SK-MEL-5 (cell line): ENCODE data around the gene ZFR2. TPM values are rescaled to one million over a fixed set of nuclear protein-coding genes. Genes with fewer than 3 reads are reported as not detected.
"Not testable (repeated sequence)": the region's sequence is repeated elsewhere in the genome, so short reads cannot be mapped to it uniquely, and the experiment has no call there.

ENCODE experiments used
- DNase-seq: peaks from one replicate; pipeline ENCODE4 v3.0.0-alpha.2; 2016; ENCODE audit warnings: low read depth, low spot score
- in situ Hi-C: cut with HindIII; loops from 2 replicates; pipeline ENCODE4 v1.10.0; 2016; ENCODE audit warnings: low sequenced_read_pairs, high pct_unique_total_duplicates, low pct_unique_long_range_greater_than_20kb
- polyA plus RNA-seq, 2 experiments: library from polyadenylated mRNA; depleted of rRNA; stranded (reverse); fragments of >200 nt; gene quantifications; 2 replicates each; pipeline ENCODE4 v1.2.3, GENCODE V29; 2015
- total RNA-seq: library from RNA; depleted of rRNA; stranded (reverse); fragments of >200 nt; shearing (Covaris generic); gene quantifications from 2 replicates; pipeline ENCODE4 v1.2.3, GENCODE V29; 2014; rRNA removed

The ZFR2 gene
- total RNA-seq = 0.18 and 0.72 TPM in 2 replicates
- polyA plus RNA-seq (2015; cell fraction: cytosol; rRNA removed) = 0.37 and 0.38 TPM in 2 replicates
- 0.12 TPM in 1 of 2 replicates, not detected in the other for polyA plus RNA-seq (2015; cell fraction: nucleus; rRNA removed)

- no peak for DNase-seq
- in situ Hi-C loops = no loop called here
These were observed at the start of gene ZFR2 for GRCh38 chr19:3868770-3869456. TSS of gene ZFR2 (minus strand) at chr19:3869038. CDS start at chr19:3869017, 21 bp downstream.

- in situ Hi-C loops = no loop called here
- no peak for DNase-seq
These were observed 47.2 kb upstream of the ZFR2 start for GRCh38 chr19:3916033-3916432.

GRCh38 chr19:3914199-3914598, 45.4 kb upstream of the ZFR2 start:
- in situ Hi-C loops = no loop called here
- DNase-seq = peak; percentile 10

- in situ Hi-C loops = no loop called here
- no peak for DNase-seq
These were observed 41.3 kb upstream of the ZFR2 start for GRCh38 chr19:3910105-3910504.

GRCh38 chr19:3908266-3909054, 39.6 kb upstream of the ZFR2 start:
- in situ Hi-C loops = no loop called here
- no peak for DNase-seq

GRCh38 chr19:3907626-3908265, 38.9 kb upstream of the ZFR2 start:
- in situ Hi-C loops = no loop called here
- DNase-seq = no peak

GRCh38 chr19:3904233-3904632, 35.4 kb upstream of the ZFR2 start:
- in situ Hi-C loops = no loop called here
- DNase-seq = no peak

- in situ Hi-C loops = no loop called here
- DNase-seq = no peak
These were observed 33.6 kb upstream of the ZFR2 start for GRCh38 chr19:3902317-3902973.

GRCh38 chr19:3899531-3900294, 30.9 kb upstream of the ZFR2 start:
- in situ Hi-C loops = no loop called here
- no peak for DNase-seq

GRCh38 chr19:3898426-3898825, 29.6 kb upstream of the ZFR2 start:
- no peak for DNase-seq
- in situ Hi-C loops = no loop called here

- no peak for DNase-seq
- in situ Hi-C loops = no loop called here
These were observed 29.1 kb upstream of the ZFR2 start for GRCh38 chr19:3897936-3898335.

GRCh38 chr19:3895788-3896187, 26.9 kb upstream of the ZFR2 start:
- no peak for DNase-seq
- in situ Hi-C loops = no loop called here

GRCh38 chr19:3894959-3895358, 26.1 kb upstream of the ZFR2 start:
- DNase-seq, in situ Hi-C loops: not testable (repeated sequence)

- in situ Hi-C loops = no loop called here
- no peak for DNase-seq
These were observed 24.8 kb upstream of the ZFR2 start for GRCh38 chr19:3893509-3894179.

- no peak for DNase-seq
- in situ Hi-C loops = no loop called here
These were observed 21.8 kb upstream of the ZFR2 start for GRCh38 chr19:3890591-3890990.

- in situ Hi-C loops = no loop called here
- no peak for DNase-seq
These were observed 13.2 kb upstream of the ZFR2 start for GRCh38 chr19:3882041-3882384.
